Left renal cortex interstitium (tissue), 4 donors: Measurements from ENCODE around the gene ITGB2. TPM values are rescaled to one million over a fixed set of nuclear protein-coding genes. Genes with fewer than 3 reads are reported as not detected.

Experiments used
- DNase-seq, 4 donors: peaks; one replicate each; pipeline ENCODE4 v3.0.0-alpha.2; 2013; ENCODE audit warnings: low read depth in 4 of 4, low spot score in 2 of 4, missing footprints in 1 of 4
- polyA plus RNA-seq, 4 donors: library from polyadenylated mRNA; unstranded; fragments of 120-200 nt; gene quantifications; one replicate each; pipeline ENCODE4 v1.2.1, GENCODE V29; 2013; ENCODE audit not compliant: insufficient read length in 4 of 4

Gene ITGB2
- polyA plus RNA-seq, 4 donors: 9.2 to 21.6 (median 12.1) TPM

- DNase-seq: no peak
Observed at GRCh38 chr21:44837537-44837936, 83.2 kb downstream of the ITGB2 start.

- DNase-seq: no peak
Observed at GRCh38 chr21:44836666-44837471, 83.8 kb downstream of the ITGB2 start.

GRCh38 chr21:44836349-44836665 is 84.4 kb downstream of the ITGB2 start:
- no peak for DNase-seq

Other genes with a start within 250 kb of the ITGB2 start
- gene KRTAP12-1, start 238.7 kb downstream of the ITGB2 start, polyA plus RNA-seq: not detected
- gene KRTAP10-12, start 223.7 kb downstream of the ITGB2 start, polyA plus RNA-seq: not detected
- gene TSPEAR, start 209.3 kb downstream of the ITGB2 start, polyA plus RNA-seq: 1 to 10 TPM in 2 of 4 donors, under 1 TPM in 2; 0.55 to 1.1 (median 0.80) TPM
- 100 to 1,000 TPM in 2 of 4 donors, 10 to 100 TPM in 2; 66.0 to 141 (median 107) TPM for gene UBE2G2, start 119.1 kb downstream of the ITGB2 start, polyA plus RNA-seq
- 100 to 1,000 TPM in 3 of 4 donors, 10 to 100 TPM in 1; 99.6 to 121 (median 113) TPM for gene SUMO3, start 102.8 kb downstream of the ITGB2 start, polyA plus RNA-seq
- 100 to 1,000 TPM; 260 to 303 (median 301) TPM for gene PTTG1IP, start 47.2 kb downstream of the ITGB2 start, polyA plus RNA-seq
- gene SLX9, start 19.1 kb upstream of the ITGB2 start, polyA plus RNA-seq: 10 to 100 TPM; 14.4 to 28.3 (median 22.8) TPM
- gene ADARB1, start 153.7 kb upstream of the ITGB2 start, polyA plus RNA-seq: 10 to 100 TPM; 14.9 to 20.0 (median 18.4) TPM